GM19351 (cell line): Measurements from ENCODE around the gene SLC22A1.
"Not testable (repeated sequence)": the region's sequence is repeated elsewhere in the genome, so short reads cannot be mapped to it uniquely, and the experiment has no call there.

ENCODE experiments used
- ATAC-seq: cut with Tn5 transposase; IDR thresholded peaks from one replicate; pipeline ENCODE4 v1.9.1; 2021; ENCODE audit warnings: mild to moderate bottlenecking, moderate library complexity; ENCODE audit not compliant: unreplicated experiment

SLC22A1 gene

DNA sequence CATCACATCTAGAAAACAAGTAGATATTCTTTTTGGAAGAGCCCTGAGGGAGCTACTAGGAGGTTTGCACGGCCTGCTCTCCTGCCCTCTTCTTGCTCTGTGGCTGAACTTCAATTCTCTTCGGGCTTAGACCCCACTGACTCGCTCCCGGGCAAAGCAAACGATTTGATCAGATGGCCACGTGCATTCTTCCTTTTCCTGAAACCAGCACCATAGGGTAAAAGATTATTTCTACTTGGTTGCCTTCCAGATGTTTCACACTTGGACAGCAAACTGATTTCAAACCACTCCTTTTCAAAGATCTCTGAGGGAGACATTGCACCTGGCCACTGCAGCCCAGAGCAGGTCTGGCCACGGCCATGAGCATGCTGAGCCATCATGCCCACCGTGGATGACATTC lies at the start of gene SLC22A1:
Gene SLC22A1 (plus strand): TSS at position 258 of the 400 bp plus-strand sequence. CDS start 121 bp downstream, at position 379.
- ATAC-seq, result no peak

DNA sequence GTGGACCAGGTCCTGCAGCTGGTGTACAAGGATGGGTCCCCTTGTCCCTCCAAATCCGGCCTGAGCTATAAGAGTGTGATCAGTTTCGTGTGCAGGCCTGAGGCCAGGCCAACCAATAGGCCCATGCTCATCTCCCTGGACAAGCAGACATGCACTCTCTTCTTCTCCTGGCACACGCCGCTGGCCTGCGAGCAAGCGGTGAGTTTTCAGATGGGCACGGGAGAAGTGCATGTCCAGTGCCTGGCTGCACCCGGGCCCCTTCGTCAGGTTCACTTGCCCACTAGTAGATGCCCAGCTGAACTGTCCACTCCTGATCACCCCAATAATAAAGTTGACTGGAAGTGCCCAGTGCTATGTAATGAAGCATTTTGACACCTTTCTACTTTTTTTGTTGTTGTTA lies 48.3 kb upstream of the SLC22A1 start:
- ATAC-seq, result no peak

DNA sequence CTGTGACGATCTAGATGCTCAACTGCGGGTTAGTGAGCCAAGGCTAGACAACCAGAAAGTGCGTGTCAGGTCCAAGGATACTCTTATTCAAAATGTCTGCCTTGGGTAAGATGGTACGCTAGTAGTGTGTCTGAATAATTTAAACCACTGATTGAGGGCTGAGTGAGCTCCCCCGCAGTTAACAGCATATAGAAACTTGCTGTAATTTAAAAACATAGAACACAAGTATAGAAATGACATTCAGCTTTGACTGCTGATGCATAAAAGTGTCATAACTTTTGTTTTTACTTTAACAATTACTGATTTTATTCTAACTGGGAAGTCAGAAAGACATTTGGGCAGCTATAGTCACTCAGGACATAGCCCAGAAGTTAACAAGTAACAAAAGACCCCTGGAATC lies 45.6 kb upstream of the SLC22A1 start:
- peak; percentile 59 for ATAC-seq

DNA sequence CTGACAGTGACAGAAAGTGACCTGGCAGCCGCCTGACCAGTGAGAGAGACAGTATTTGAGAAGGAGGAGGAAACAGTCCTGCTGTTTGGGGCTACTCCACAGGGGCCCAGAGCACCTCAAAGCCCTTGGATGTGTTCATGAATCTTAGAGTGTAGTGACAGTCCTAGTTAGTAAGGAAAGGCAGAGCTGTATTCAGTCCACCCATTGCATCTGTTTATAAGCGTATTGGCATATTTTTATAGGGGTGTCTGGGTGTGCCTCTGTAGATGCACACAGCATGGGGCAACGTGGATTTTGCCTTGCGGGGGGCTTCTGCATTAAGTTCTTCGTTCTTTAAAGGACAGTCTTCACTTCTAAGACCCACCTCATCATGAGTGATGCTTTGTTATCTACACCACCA lies 44.6 kb upstream of the SLC22A1 start:
- no peak for ATAC-seq

DNA sequence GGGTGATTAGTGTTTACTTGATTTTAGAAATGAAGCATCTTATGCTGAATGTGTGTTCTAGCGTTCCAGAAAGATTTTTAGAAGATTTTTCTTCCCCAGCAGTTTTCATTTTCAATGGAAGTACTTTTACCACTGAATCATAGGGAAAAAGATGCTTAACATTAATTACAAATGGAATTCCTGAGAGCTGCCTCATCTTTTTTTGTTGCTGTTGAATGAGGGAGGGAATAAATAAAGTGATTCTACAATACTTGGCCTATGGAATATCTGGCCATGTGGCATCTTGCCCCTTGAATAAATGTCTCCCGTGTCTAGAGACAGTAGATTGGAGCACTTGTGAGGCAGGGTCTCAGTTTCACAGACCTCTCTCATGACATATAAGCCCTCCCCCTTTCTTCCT lies 44.1 kb upstream of the SLC22A1 start:
- ATAC-seq, result no peak

DNA sequence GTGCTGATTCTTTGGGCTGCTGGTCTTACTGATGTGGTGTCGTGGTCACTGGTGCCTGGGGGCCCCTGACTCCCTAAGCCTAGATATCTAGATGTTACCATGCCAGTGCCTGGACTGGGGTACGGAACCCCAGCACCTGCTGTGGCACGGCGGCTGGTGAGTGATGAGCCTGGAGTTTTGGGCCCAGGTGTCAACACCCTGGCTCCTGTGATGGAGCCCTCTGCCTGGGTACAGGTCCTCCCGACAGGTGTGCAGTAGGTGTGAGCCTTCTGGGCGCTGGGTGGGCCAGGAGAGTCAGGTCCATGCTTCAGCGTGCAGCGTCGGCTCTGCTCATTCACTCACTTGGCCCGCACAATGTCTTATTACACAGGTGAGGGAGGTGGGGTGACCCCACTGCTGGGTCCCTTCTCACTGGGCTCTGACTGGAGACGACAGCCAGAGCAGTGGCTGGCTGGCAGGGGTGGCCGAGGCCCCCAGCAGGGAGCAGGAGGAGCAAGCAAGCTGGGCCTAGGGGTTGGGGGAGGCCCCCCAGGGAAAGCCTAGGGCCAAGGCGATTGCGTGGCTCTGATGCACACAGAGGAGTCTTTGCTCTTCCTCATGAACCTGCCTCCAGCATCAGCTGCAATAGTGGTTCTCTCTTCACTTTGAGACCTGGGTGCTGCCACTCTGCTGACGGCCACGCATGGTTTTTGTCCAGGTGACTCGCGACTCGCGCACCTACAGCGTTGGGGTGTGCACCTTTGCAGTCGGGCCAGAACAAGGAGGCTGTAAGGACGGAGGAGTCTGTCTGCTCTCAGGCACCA lies 42.5 kb upstream of the SLC22A1 start:
- ATAC-seq, result no peak

DNA sequence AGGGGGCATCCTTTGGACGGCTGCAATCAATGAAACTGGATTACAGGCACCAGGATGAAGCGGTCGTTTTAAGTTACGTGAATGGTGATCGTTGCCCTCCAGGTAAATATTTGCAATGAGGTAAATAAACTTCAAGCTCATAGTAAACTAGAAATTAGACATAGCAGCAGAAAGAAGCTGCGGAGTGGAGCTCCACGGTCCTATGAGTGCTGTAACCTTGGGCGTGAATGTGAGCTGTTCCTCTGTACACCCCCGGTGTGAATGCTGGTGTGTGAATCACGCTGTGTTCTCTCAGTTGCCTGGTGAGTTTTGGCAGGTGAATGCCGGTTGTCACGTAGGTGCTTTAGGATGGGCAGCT lies 42.0 kb upstream of the SLC22A1 start:
- ATAC-seq, result no peak

DNA sequence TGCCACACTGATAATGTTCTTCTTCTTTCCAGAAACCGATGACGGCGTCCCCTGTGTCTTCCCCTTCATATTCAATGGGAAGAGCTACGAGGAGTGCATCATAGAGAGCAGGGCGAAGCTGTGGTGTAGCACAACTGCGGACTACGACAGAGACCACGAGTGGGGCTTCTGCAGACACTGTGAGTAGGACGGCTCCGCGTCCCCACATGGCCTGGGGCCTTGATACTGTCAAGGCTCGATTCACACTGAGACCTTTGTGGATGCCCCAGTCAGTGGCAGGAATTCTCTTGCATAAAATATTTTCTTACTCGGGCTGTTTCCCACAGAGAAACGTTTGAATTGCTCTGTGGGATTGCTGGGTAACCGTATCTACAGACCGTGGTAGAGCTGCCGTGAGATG lies 41.5 kb upstream of the SLC22A1 start:
- no peak for ATAC-seq

DNA sequence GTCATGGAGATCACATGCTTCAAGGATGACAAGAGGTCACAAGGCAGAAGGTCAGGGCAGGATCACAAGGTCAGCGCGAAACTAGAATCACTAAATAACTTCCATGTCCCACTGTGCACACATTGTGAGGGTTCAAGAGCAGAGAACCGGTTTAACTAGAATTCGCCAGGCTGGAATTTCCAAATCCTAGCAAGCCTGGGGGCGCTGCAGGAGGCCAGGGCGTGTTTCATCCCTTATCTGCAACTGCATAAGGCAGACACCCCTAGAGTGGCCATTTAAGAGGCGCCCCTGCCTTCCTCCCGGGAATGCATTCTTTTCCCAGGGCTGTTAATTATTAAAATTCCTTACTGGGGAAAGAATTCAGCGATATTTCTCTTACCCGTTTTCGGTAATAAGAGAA lies 40.2 kb upstream of the SLC22A1 start:
- ATAC-seq, result no peak

DNA sequence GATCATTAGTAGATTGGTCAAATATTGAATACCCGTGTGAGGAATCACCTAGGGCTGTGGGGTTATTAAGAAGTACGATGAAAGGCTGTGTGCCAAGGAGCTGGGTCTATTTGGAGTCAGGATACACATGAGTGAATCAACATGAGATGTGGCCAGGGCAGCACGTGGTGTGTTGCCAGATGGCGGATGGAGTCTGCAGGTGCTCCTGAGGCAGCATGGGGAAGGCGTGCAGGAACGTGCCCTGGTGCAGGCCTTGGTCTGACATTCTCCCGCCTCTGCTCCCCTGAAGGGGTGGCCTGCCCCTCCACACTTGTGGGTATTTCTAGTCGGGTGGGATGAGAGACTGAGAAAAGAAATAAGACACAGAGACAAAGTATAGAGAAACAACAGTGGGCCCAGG lies 39.0 kb upstream of the SLC22A1 start:
- no peak for ATAC-seq

DNA sequence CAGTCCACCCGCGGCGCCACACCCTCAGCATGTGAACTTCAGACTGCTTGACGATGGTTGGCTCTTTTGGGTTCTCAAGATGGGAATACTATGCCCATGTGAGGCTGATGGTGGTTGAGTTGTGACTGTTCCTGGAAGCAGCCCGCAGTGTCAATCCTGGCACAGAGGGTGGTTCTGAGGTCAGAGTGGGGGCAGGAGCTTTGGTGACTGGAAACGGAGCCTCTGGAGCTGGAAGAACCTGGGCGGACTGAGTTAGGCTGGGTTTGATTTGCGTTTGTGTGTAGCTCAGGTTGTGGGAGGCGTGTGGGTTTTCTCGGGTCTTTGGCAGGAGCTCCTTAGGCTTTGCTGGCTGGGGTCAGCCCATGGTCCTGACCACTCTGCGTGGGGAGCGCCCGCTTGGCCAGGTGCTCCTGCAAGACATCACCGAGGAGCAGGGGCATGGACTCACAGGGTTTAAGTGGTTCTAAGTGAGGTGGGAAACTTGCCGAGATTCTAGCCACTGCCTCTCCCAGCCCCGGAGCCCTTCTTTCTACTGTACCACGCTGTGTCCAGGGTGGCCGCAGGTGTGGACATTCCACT lies 37.3 kb upstream of the SLC22A1 start:
- no peak for ATAC-seq

DNA sequence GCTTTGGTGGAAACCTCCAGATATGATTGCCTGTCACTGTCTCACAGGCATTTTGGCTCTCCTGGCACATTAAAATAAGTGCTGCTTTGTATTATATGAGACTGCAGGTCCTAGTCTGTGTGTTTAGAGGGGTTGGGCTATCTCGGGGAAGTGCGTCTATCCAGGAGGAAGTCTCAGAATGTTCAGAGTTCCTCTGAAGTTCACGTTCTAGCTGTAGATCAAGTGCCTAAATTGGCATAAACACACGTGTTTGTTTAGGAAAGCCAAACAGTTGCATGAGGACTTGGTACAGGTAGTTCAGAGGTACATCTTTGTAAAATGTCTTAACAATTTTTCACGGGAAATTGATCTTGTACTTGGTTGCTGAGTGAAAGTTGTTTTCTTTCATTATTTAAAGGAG lies 36.4 kb upstream of the SLC22A1 start:
- no peak for ATAC-seq

DNA sequence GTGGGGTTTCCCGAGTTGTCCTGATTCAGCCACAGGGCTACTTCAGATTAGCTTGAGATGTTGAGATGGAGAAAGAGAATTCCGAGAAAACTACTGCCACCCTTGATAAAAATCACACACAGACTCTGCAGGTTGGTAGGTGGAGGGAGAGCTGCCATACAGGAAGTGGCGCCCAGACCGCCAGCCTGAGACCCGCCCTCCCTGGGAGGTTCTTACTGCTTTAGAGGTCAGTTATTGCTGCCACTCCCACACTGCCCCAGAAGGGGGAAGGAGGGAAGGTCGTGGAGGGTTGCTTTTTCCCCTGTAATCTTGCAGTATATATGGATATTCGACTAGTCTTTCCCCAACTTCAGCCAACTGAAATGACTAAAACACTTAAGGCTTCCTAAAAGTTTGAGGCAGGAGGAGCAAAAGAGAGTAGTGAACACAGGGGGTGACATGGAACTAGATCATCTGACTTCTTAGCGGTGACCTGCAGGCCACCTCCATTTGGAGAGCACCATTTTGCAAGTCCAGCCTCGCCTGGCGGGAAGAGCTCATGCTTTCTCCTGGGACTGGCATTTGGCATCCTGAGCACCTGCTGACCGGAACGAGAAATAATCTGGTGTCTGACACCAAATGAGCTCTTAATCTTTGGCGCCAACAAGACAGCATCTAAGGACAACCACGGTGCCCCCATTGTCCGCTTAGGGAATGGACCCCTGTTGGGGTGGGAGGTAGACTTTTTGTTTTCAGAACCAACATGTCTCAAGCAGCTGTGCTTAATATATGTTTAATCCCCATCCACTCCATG lies 35.7 kb upstream of the SLC22A1 start:
- ATAC-seq, result no peak

DNA sequence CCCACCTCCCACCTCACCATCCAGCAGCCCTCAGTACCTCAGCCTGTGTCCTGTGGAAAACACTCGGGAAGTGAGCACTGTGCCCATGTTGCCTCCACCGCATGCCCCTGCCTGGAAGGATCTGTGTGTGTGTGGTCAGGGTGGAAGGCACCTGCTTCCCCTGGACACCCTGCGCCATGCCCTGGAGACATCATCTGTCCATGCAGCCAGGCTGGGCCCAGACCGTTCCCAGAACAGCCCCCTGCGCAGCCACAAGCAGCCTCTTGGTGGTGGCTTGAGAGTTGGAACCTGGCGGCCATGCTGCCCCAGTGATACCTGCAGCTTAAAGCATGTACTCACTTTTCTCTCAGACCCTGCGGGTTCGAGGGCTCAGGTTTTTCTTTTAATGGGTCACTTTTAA lies 34.9 kb upstream of the SLC22A1 start:
- ATAC-seq, result no peak

DNA sequence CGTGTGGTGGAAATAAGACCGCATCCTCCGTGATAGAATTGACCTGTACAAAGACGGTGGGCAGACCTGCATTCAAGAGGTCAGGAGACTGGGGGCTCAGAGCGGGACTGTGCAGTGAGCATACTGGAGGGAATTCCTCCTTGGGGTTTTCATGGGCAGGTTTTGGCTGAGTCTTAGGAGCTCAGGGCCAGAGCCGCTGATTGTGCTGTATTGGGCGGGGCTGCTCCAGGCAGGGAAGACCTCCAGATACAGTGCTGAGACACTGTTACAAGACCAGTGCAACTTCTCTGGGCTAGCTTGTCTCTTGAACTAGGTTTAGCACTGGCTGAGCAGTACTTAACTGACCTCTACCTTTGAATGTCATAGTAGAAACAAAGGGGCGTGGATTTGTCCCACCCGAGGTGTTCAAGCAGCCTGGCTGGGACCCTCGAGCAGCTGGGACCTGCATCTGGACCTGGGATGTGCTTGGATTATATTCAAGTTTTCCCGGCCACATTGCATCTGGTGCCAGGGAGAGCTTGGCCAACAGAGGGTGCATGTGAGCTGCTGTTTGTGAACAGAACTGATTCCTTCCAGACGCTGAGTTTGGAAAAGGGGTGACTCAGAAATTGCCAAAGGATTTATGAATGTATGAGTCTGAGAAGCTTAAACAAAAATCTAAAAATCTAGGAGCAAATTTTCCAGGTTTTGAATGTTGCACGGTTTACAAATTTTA lies 33.4 kb upstream of the SLC22A1 start:
- ATAC-seq, result no peak

DNA sequence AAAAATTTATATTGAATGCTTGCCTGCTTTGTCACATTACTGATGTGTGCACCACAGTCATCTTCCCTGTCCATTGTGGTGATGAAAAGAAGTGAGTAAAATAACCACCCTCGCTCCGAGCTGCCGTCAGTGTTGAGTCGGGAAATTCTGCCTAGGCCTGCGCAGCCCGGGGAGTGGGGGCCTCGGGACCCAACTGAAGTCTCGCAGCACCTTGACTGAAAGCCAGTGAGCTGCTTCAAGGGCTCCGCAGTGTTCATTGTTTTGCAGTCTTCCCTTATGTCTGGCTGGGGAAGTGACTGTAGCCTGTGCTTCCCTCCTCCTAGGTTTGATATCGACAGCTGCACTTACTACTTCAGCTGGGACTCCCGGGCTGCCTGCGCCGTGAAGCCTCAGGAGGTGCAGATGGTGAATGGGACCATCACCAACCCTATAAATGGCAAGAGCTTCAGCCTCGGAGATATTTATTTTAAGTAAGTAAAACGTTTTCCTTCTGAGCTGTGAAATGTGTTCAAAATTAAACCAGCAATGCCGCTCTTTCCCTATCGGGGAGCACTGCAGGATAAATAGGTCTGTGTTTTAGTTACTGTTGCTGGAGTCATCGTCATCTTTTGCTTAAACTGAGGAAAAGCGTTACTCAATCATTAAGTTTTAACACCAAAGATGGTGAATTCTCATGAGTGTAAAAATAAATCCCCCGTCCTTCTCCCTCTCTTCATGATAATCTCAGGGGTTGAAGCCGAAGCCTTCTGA lies 32.7 kb upstream of the SLC22A1 start:
- no peak for ATAC-seq

DNA sequence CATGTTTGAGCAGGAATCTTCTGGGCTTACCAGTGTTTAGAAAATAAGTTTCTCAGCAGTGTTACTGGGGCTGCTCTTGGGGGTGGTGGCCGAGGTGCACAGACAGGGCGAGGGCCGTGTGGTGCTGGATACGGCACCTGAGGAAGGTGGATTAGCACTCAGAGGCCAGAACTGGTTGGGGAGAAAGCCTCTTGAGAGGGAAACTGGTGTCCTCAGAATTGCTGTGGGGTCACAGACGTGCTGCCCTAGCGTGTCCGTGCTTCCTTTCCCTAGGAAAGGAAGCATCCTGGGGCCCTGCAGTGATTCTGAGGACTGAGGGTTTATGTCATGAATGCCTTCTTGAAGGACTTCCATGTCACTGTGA lies 32.1 kb upstream of the SLC22A1 start:
- ATAC-seq, result no peak

DNA sequence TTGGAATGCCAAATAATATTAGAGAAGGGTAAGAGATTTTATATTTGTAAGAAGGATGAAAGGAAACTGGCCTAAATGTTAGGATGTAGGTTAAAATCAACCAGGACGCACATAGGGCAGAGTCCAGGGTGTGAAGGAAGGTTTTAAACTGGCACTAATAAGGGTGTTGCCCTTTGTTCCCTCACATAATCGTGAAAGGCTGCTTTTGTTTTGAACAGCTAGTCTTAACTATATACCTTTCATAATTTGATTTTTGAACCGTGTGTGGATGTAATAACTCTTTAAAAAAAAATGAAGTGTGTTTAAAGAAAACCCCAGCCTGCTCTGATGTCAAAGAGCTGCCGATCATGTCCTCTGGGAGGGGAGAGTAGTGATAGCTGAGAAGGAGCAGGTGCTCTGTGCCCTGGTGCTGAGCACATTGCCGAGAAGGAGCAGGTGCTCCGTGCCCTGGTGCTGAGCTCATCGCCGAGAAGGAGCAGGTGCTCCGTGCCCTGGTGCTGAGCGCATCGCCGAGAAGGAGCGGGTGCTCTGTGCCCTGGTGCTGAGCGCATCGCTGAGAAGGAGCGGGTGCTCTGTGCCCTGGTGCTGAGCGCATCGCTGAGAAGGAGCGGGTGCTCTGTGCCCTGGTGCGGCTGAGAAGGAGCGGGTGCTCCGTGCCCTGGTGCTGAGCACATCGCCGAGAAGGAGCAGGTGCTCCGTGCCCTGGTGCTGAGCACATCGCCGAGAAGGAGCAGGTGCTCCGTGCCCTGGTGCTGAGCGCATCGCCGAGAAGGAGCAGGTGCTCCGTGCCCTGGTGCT lies 31.0 kb upstream of the SLC22A1 start:
- ATAC-seq, result not testable (repeated sequence)

DNA sequence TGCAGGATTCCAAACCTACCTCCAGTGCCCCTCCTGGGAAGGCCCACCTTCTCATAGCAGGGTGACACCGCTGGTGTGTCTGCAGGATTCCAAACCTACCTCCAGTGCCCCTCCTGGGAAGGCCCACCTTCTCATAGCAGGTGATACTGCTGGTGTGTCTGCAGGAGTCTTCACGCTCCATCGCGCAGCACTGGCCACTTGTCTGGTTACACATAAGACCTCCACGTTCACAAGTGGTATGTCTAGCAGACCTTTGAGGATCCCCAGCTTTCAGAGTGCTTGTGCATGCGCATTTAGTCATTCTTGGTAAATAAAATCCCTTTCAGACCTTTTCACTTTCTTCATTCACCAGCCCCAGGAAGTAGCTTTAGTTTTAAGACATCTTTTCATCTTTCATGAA lies 29.4 kb upstream of the SLC22A1 start:
- ATAC-seq, result not testable (repeated sequence)

DNA sequence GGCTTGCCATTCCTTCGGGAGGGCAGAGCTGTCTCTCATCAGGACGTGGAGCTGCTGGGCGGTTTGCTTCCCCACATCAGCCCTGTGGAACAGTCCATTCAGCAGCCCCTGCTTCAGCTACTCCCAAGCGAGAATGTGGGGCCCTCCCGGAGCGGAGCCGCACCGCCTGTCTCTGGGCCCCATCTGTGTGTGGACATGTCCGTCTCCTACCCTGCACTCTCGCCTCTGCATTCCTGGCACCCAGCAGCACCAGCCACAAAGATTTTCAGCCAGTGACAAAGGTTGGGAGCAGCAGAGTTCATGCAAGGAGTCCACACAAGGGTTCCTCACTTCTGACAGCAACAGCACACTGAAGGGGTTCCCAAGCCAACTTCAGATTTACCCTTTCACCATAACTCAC lies 29.0 kb upstream of the SLC22A1 start:
- ATAC-seq, result no peak
